SK-N-SH (cell line): ENCODE data around the gene MAGI2. TPM values are rescaled to one million over a fixed set of nuclear protein-coding genes. Genes with fewer than 3 reads are reported as not detected.

Experiments used
- CTCF ChIA-PET: fragments of 300-600, 350-600 bp; formaldehyde crosslinking; extraction: SDS; loops from one replicate; lab custom pipeline; 2021; lab: Yijun Ruan, JAX
- POLR2A ChIA-PET: fragments of 350-600 bp; sonication (Branson Sonifier 250); formaldehyde crosslinking; extraction: SDS; loops from one replicate; lab custom pipeline; 2020; ENCODE audit warnings: antibody characterized with exemption, inconsistent platforms; lab: Yijun Ruan, JAX
- DNase-seq: peaks from one replicate; pipeline ENCODE4 v3.0.0; 2012
- H2AFZ ChIP-seq: fragments of 200-600 bp; sonication (generic); 2 replicates; pipeline ENCODE4 v1.8.1; 2016; ENCODE audit warnings: antibody characterized with exemption, mild to moderate bottlenecking, low read depth
- H3F3A ChIP-seq: fragments of 200-600 bp; sonication (generic); replicated peaks from 2 replicates; pipeline ENCODE3; 2016; ENCODE audit warnings: antibody characterized with exemption, mild to moderate bottlenecking; ENCODE audit not compliant: insufficient read depth
- H3K27ac ChIP-seq, 2 experiments: fragments of 200-500 bp in 1 of 2; fragments of 200-600 bp in 1 of 2; sonication (Bioruptor generic) in 1 of 2; sonication (generic), shearing (Covaris generic) in 1 of 2; 2 replicates each; pipeline versions ENCODE4 v1.5.1 to v1.6.1; 2014 to 2016; ENCODE audit warnings: low read depth in 2 of 2, inconsistent platforms in 1 of 2, low read length in 1 of 2, mild to moderate bottlenecking in 1 of 2, mixed read lengths in 1 of 2
- H3K27me3 ChIP-seq: fragments of 200-600 bp; sonication (generic), shearing (Covaris generic); 2 replicates; pipeline ENCODE4 v1.6.1; 2016; ENCODE audit warnings: mixed run types; ENCODE audit not compliant: insufficient read depth
- H3K36me3 ChIP-seq, 2 experiments: fragments of 200-500 bp in 1 of 2; fragments of 200-600 bp in 1 of 2; sonication (Bioruptor generic) in 1 of 2; sonication (generic) in 1 of 2; replicated peaks in 1 of 2; 2 replicates each; pipeline versions ENCODE3 to v1.5.1; 2014 to 2016; ENCODE audit warnings: low read length in 1 of 2, mild to moderate bottlenecking in 1 of 2; ENCODE audit not compliant: insufficient read depth in 2 of 2, control insufficient read depth in 1 of 2
- H3K4me1 ChIP-seq, 2 experiments: fragments of 200-500 bp in 1 of 2; fragments of 200-600 bp in 1 of 2; sonication (Bioruptor generic) in 1 of 2; sonication (generic), shearing (Covaris generic) in 1 of 2; 2 replicates each; pipeline versions ENCODE4 v1.5.1 to v1.6.1; 2014 to 2016; ENCODE audit warnings: low read depth in 1 of 2, low read length in 1 of 2, mixed run types in 1 of 2; ENCODE audit not compliant: insufficient read depth in 2 of 2, control insufficient read depth in 1 of 2
- H3K4me2 ChIP-seq: fragments of 200-600 bp; sonication (generic), shearing (Covaris generic); 2 replicates; pipeline ENCODE4 v1.6.1; 2017; ENCODE audit warnings: mixed run types
- H3K4me3 ChIP-seq, 2 experiments: fragments of 200-500 bp in 1 of 2; fragments of 200-600 bp in 1 of 2; sonication (Bioruptor generic) in 1 of 2; sonication (generic), shearing (Covaris generic) in 1 of 2; 2 replicates each; pipeline versions ENCODE4 v1.5.1 to v1.8.1; 2014 to 2016; ENCODE audit warnings: low read depth in 2 of 2, inconsistent platforms in 1 of 2, low read length in 1 of 2, mild to moderate bottlenecking in 1 of 2, mixed read lengths in 1 of 2, moderate library complexity in 1 of 2
- H3K79me2 ChIP-seq: fragments of 200-600 bp; sonication (generic); 2 replicates; pipeline ENCODE4 v1.8.1; 2017; ENCODE audit warnings: mild to moderate bottlenecking; ENCODE audit not compliant: insufficient read depth
- H3K9ac ChIP-seq: fragments of 200-600 bp; sonication (generic); 2 replicates; pipeline ENCODE4 v1.6.1; 2017; ENCODE audit warnings: mixed run types
- H3K9me2 ChIP-seq: fragments of 200-600 bp; sonication (generic); 2 replicates; pipeline ENCODE4 v1.6.1; 2017; ENCODE audit warnings: mixed run types
- H3K9me3 ChIP-seq: fragments of 200-600 bp; sonication (generic); 2 replicates; pipeline ENCODE4 v1.6.1; 2017; ENCODE audit warnings: mixed run types, mild to moderate bottlenecking, moderate library complexity
- H4K20me1 ChIP-seq: fragments of 200-600 bp; sonication (generic); 2 replicates; pipeline ENCODE4 v1.6.1; 2017; ENCODE audit warnings: mild to moderate bottlenecking, mixed run types; ENCODE audit not compliant: insufficient read depth
- CTCF ChIP-seq: fragments of 200-600 bp; sonication (generic); IDR thresholded peaks from 2 replicates; pipeline ENCODE4 v1.6.1; 2017; ENCODE audit warnings: antibody characterized with exemption, mild to moderate bottlenecking, moderate library complexity
- GABPA ChIP-seq: IDR thresholded peaks from 2 replicates; pipeline ENCODE4 v1.4.0; 2012; ENCODE audit warnings: low read depth, mild to moderate bottlenecking
- IRF3 ChIP-seq: fragments of 150-350 bp; IDR thresholded peaks from 2 replicates; pipeline ENCODE4 v1.6.1; 2016; ENCODE audit warnings: mild to moderate bottlenecking, low read depth, low read length
- MEF2A ChIP-seq: IDR thresholded peaks from 2 replicates; pipeline ENCODE4 v1.4.0; 2012; ENCODE audit warnings: low read depth, borderline replicate concordance
- ZBTB33 ChIP-seq: IDR thresholded peaks from 2 replicates; pipeline ENCODE4 v1.4.0; 2012; ENCODE audit warnings: low read depth, borderline replicate concordance
- WGBS: methylation state at CpG from one replicate; pipeline ENCODE4 v1.1.6; 2017; ENCODE audit warnings: low lambda C conversion rate; 5-methylcytosine and 5-hydroxymethylcytosine counted together
- polyA plus RNA-seq, 3 experiments: library from polyadenylated mRNA; depleted of rRNA; stranded (reverse); fragments of >200 nt; gene quantifications; 2 replicates each; pipeline ENCODE4 v1.2.3, GENCODE V29; 2012

Gene MAGI2
- polyA plus RNA-seq, 1 of the 3 experiments (the other 2 are of a cell fraction) = 1.1 TPM

GRCh38 chr7:78114993-78115392 lies 1338.5 kb downstream of the MAGI2 start:
- no peaks in the 10 kb centered on the region for H3K79me2 ChIP-seq
- no peak overlapping the region for H3K4me3 ChIP-seq
- 83% methylated on average over 1 of the region's 1 CpG for WGBS
- H3K36me3 ChIP-seq = no peaks in the 10 kb centered on the region
- no peaks in the 10 kb centered on the region for H4K20me1 ChIP-seq
- H3K27ac ChIP-seq = no peak overlapping the region
- H3F3A ChIP-seq = no peaks in the 10 kb centered on the region
- ChIA-PET POLR2A (no interaction called here), CTCF (interaction anchor here (1.0 to 2.4 kb wide), 3 partner anchors 19 to 458 kb away, joined by 3 to 8 read pairs (median 3); no protein-coding TSS in a partner anchor)
- DNase-seq = no peak
- no peaks in the 10 kb centered on the region for H3K27me3 ChIP-seq
- no peaks in the 10 kb centered on the region for H3K9me3 ChIP-seq
- H3K9me2 ChIP-seq = no peaks in the 10 kb centered on the region
- no peak overlapping the region for H3K9ac ChIP-seq
- no peak overlapping the region for H2AFZ ChIP-seq
- H3K4me1 ChIP-seq = peaks cover 0 to 10% of the 10 kb centered on the region in 2 experiments; a peak in 1 of 4 replicates
- H3K4me2 ChIP-seq = no peak overlapping the region
- TF ChIP-seq CTCF = no peak
- TF ChIP-seq ZBTB33 = no peak

- H3K4me3 ChIP-seq = no peak overlapping the region
- no peak overlapping the region for H2AFZ ChIP-seq
- no peak overlapping the region for H3K9ac ChIP-seq
- no peaks in the 10 kb centered on the region for H3K27me3 ChIP-seq
- peaks cover 0 to 3% of the 10 kb centered on the region in 2 experiments for H3K36me3 ChIP-seq
- H3K9me3 ChIP-seq = peaks cover 1% of the 10 kb centered on the region; the same call in 1 of the 2 replicates
- no peak for DNase-seq
- no peak overlapping the region for H3K4me2 ChIP-seq
- ChIA-PET POLR2A (no interaction called here), CTCF (interaction anchor here (1.1 to 2.4 kb wide), 2 partner anchors 22 kb away, joined by 4 to 8 read pairs; no protein-coding TSS in a partner anchor)
- H3K79me2 ChIP-seq = no peaks in the 10 kb centered on the region
- H3K4me1 ChIP-seq = peaks cover 0 to 10% of the 10 kb centered on the region in 2 experiments; a peak in 1 of 4 replicates
- no peaks in the 10 kb centered on the region for H4K20me1 ChIP-seq
- no peak overlapping the region for H3K27ac ChIP-seq
- 80% methylated on average over 5 of the region's 5 CpGs for WGBS
- H3F3A ChIP-seq = no peaks in the 10 kb centered on the region
- TF ChIP-seq GABPA = no peak
- TF ChIP-seq IRF3 = no peak
- TF ChIP-seq MEF2A = no peak
- no peaks in the 10 kb centered on the region for H3K9me2 ChIP-seq
Observed at GRCh38 chr7:78112488-78112887, 1341.0 kb downstream of the MAGI2 start.
